HG03135 (cell line): ENCODE results near the gene EMID1.
A peak's percentile ranks its signal among the peaks of the same experiment; 100 is the strongest.

ENCODE experiments used
- ATAC-seq: cut with Tn5 transposase; IDR thresholded peaks from one replicate; pipeline ENCODE4 v1.9.1; 2021; ENCODE audit warnings: mild to moderate bottlenecking, moderate library complexity; ENCODE audit not compliant: unreplicated experiment

EMID1 gene

DNA sequence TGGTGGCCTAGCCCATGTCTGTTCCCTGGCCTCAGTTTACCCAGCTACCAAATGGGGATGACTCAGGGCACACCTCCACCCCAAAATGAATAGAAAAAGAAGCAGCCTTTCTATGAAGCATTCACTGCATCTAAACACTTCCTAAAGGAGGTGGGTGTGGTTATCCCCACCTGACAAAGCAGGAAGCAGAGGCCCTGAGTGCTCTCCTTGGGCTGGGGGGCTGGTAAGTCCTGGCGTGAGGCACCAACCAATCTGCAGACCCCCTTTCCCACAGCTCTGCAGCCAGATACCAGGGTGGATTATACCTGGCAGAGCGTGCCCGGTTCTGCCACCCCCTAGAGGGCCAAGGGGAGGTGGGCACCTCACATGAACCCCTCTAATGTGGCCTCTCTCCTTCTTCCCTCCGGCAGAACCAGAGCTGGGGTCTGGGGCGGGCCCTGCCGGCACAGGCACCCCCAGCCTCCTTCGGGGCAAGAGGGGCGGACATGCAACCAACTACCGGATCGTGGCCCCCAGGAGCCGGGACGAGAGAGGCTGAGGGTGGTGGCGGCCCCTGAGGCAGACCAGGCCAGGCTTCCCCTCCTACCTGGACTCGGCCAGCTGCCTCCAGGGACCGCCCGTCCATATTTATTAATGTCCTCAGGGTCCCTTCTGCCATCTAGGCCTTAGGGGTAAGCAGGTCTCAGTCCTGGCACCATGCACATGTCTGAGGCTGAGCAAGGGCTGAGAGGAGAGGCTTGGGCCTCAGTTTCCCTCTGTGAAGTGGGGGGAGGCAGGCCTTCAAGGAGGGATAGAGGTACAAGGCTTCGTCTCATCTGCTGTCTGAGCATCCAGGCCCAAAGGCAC, 52.9 kb downstream of the EMID1 start:
- ATAC-seq, result no peak

DNA sequence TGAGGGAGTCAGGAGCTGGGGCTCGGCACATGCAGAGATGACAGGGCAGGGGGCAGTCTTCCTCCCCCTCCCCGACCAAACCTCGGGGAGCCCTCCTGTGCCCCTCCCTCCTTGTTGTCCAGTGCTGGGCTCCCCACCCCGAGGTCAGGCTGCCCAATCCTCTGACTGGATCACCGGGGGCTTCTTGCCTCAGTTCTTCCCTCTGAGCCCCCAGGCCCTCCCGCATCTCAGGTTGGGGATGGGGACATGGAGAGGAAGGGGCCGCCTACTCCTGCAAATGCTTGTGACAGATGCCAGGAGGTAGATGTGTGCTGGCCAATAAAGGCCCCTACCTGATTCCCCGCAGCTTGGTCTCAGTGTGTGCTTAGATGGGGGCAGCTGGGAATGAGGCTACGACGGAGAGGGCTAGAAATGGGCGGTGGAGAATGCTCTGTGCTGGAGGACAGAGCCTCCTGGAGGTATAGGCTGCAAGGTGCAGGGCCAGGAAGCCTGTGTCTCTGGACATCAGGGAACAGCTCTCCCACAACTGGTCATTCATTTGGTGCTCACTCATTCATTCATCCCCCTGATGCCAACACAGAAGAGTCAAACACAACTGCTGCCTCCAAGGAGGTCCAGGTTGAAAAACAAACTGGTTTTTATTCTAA, 53.7 kb downstream of the EMID1 start:
- ATAC-seq, result no peak

DNA sequence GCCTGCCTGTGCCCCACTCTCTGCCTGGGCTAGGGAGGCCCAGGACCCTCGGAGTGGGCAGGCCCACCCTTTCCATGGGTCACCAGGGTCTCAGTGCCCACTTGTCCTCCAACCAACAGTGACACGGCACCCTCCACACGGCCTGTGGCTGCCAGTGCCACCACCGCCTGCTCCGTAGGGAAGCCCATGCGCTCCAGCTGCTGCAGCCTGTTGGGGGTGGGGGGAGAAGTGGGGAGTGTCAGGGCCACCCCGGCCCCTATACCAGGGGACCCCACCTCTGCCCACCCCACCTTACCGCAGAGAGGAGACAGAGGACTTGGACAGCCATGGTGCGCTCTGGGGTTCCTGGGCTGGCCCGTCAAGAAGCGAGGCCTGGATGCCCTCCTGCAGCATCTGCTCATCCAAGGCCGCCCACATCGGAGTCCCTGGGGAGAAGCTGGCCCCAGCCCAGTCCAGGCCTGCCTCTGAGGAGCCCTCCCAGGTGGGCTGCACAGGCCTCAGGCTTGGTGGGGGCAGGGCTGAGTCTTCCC, 54.4 kb downstream of the EMID1 start:
- no peak for ATAC-seq

DNA sequence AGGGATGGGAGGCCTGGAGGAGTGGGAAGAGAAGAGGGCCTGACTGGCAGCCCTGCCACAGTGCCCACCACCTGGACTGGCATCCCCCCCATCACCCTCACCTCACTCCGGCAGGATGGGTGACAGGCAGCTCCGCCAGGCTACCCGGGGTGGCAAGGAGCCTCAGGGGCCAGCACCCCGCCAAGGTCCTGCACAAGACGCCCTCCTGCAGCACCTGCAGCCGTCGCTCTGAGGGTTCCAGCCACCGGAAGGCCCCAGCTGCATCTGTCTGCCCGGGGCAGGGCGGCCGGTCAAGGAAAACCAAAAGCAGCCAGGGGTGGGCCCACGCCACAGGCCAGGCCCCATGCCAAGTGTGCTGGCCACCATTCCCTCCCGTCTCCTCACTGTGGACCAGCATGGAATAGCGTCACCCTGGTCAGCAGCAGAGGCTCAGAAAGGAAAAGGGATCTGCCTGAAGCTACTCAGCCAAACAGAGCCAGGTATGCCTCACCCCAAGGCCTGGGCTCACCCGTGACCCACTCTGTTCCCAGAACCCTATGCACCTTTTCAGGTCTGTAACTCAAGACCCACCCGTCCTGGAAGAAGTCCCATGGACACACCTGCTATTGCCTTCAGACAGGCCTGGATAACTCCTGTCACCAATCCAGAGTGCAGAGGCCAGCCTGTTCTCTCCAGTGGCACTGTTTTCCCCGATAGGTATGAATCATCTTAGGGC, 55.1 kb downstream of the EMID1 start:
- no peak for ATAC-seq

DNA sequence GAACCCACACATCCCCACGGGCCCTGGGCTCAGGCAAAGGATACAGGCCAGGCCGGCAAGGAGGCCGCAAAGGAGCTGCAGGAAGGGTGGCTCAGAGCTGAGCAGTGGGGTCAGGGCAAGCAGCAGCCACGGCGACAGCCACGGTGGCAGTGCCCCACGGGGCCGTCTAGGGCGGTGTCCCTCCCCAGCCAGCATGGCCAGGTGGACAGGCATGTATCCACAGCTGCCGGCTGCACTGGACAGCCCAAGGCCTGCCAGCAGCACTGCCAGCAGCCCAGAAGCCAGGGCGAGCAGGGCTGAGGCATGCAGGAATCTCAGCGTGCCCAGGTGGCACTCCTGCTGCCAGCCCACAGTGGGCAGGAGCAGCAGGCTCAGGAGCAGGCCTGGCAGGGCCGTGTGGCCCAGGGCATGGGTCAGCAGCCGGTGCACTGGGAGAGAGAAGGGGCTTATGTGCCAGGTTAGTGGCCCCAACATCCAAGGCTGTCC, 58.1 kb downstream of the EMID1 start:
- no peak for ATAC-seq

GRCh38 chr22:29265305-29265704, 59.6 kb downstream of the EMID1 start:
- no peak for ATAC-seq

GRCh38 chr22:29265929-29266328, 60.2 kb downstream of the EMID1 start:
- no peak for ATAC-seq

DNA sequence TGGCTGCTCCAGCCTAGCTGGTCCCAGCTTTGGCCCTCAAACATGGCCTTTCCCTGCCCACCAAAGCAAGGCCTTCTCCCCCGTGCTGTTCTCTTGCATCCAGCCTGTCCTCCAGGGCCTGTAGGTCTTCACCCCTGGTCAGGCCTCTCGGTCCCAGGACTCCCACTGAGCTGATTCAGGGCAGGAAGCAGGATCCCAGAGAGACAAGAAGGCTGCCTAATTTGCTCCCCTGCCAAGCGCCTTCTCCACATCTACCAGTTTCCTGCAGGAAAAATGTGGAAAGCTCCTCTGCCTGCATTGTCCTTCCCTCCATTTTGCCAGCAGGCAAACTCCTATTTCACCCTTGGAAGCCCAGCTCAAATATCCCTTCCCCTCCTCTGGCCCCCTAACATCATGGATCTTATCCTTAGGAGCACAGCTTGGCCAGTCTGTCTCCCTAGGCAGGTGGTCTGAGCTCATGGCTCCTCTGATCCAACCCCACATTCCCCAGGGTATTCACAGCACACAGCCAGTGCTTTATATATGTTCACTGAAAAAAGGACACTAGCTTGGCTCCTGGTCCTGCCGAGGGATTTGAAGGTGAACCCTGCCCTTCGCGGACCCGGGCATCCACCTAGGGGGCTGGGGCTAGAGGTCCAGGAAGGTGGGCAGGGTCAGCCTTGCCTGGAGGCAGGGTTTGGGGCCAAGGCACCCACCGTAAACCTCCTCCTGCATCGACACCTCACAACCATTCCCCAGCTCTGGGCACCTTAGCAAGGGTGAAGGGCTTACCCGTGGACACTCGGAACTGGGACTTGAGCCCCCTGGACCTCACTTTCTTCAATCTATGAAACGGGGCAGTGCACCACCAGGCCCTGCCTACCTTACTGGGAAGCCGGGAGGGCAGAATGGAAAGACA, 61.1 kb downstream of the EMID1 start:
- no peak for ATAC-seq

- no peak for ATAC-seq
Observed at GRCh38 chr22:29267462-29267857, 61.8 kb downstream of the EMID1 start.

DNA sequence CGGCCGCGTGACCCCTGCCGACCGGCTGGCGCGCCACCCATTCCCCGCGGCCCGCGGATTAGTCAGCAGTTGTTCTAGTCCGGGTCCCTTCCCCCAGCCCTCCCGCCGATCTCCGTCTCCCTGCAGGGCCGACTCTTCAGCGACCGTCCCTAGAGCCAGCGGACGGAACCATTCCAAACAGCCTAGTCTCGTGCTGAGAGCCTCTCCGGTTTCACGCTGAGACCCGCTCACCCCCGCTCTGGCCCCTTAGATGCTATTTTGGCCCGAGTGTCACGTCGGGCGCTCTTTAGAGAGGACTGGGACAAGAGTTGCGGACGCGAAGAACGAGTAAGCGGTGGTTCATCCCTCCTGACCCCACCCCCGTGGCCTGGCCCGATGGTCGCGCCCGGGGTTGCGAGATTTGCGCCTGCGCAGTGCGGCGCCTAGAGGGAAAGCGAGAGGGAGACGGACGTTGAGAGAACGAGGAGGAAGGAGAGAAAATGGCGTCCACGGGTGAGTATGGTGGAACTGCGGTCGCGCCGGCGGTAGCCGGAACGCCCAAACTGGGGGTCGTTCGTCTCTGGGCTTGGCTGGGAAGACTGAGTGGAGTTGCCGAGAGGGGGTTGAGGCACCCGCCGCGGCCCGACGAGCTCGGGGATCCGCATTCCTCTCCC, 62.3 kb downstream of the EMID1 start, which contains the start of the genes EWSR1 and RHBDD3:
TSS of gene EWSR1 (plus strand) at position 411 of the 653 bp plus-strand sequence. CDS start at position 480, 69 bp downstream.
TSS of gene RHBDD3 (minus strand) at position 124 of the 653 bp plus-strand sequence. CDS start 2,355 bp downstream, outside the sequence.
- peak; percentile 79 for ATAC-seq

DNA sequence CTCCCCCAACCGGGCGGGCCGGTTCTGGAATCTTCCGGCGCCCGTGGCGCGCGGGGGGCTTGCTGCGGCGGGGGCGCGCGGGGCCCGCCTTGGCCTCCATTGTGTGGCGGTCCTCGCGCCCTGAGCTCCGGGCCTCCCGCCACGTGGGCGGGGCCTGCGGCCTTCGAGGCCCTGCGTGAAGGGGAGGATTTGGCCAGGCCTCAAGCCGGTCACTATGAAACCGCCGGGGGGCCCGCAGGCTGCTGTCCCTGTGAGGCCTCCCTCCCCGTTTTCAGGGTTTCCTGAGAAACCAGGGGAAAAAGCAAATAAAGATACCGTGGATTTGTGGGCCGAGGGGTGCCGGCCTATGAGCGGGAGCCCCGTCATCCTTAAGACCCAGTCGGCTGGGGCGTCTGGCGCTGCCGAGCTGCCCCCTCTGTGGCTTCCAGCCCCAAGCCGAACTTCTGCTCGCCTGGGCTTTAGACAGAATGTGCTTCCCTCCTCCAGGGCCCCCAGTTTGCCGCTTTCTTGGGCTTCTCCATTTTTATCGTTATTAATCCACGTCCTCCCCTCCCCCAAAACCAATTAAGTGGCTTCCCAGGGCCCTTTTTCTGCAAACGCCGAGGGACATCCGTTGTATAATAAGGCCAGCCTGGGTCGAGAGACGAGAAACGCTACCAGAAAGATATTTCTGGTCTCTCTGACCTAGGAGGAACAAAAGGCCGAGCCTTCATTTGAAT, 63.0 kb downstream of the EMID1 start:
- peak; percentile 6 for ATAC-seq

- ATAC-seq, result no peak
Observed at GRCh38 chr22:29269230-29269604, 63.5 kb downstream of the EMID1 start.

DNA sequence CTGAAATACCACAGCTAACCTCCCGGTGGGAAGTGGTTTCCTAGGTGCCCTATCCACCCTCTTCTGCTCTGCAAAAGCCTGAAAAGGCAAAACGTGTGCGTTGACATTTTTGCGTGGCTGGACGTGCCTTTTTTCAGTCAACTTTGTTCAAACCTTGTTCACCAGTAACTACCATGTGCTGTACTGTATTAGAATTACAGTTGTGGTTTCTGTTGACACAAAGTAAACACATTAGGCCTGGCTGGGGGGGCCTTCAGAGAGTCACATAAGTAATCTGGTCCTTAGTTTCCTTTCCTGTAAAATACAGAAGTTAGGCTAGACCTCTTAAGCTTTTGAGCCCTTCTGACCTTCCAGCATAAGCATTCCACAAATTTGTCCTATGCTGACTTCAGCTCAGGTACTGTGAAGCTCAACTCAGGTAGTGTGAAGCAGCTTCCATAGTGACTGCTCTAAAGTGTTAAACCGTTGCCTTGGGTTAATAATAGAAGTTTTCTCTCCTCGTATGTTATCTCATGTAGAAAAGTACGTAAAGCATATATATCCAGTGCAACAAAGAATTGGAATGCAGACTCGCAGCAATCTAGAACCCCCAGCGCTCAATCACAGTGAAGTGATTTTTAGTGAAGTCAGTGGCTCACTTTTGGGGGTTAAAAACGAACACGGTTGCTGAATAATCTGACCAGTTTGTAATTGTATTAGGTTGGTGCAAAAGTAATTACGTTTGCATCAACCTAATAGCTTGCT, 64.2 kb downstream of the EMID1 start:
- ATAC-seq, result no peak

- no peak for ATAC-seq
Observed at GRCh38 chr22:29270475-29271271, 65.0 kb downstream of the EMID1 start.

DNA sequence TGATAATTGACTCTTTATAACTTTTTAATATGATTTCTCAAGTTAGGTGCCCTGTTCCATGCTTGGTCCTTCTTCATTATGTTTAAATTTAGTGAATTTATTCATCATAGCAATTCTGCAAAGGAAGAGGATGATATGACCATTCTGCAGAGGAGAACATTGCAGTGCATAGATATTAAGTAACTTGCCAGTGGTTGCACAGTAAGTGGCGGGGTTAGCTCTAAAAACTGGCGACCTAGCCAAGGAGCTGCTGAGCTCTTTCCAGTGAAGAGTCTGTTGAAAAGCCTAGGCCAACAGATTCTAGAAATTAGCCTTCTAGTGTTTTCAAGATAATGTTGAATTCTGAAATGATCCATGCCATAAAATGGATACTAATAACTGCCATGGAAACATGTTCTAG, 66.9 kb downstream of the EMID1 start:
- ATAC-seq, result no peak

- ATAC-seq, result no peak
Observed at GRCh38 chr22:29275167-29275566, 69.5 kb downstream of the EMID1 start.

- ATAC-seq, result no peak
Observed at GRCh38 chr22:29275819-29276565, 70.3 kb downstream of the EMID1 start.
